GM10847 (cell line): ENCODE data around the gene CRAT.
A peak's percentile ranks its signal among the peaks of the same experiment; 100 is the strongest.

Source experiments
- POLR2A ChIP-seq: IDR thresholded peaks from 2 replicates; pipeline ENCODE4 v1.6.1; 2011; ENCODE audit not compliant: insufficient read length; ENCODE audit errors: extremely low read depth

CRAT gene

GRCh38 chr9:129080601-129081387 is 29.8 kb downstream of the CRAT start, which contains the start of gene DOLPP1:
Gene DOLPP1, plus strand, starts transcription at chr9:129081111. Its CDS starts 21 bp downstream, at chr9:129081132.
- TF ChIP-seq POLR2A: peak; percentile 69

- TF ChIP-seq POLR2A: no peak
Observed at GRCh38 chr9:129080298-129080600, 30.3 kb downstream of the CRAT start.

DNA sequence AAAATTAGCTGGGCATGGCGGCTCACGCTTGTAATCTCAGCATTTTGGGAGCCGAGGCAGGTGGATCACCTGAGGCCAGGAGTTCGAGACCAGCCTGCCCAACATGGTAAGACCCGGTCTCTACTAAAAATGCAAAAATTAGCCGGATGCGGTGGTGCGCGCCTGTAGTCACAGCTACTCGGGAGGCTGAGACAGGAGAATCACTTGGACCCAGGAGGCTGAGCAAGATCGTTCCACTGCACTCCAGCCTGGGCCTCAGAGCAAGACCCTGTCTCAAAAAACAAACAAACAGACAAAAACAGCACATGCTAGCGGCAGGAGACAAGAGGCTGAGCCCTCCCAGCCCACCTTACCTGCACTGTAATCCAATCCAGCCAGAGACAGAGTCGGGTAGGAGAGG is 30.8 kb downstream of the CRAT start:
- TF ChIP-seq POLR2A: no peak

DNA sequence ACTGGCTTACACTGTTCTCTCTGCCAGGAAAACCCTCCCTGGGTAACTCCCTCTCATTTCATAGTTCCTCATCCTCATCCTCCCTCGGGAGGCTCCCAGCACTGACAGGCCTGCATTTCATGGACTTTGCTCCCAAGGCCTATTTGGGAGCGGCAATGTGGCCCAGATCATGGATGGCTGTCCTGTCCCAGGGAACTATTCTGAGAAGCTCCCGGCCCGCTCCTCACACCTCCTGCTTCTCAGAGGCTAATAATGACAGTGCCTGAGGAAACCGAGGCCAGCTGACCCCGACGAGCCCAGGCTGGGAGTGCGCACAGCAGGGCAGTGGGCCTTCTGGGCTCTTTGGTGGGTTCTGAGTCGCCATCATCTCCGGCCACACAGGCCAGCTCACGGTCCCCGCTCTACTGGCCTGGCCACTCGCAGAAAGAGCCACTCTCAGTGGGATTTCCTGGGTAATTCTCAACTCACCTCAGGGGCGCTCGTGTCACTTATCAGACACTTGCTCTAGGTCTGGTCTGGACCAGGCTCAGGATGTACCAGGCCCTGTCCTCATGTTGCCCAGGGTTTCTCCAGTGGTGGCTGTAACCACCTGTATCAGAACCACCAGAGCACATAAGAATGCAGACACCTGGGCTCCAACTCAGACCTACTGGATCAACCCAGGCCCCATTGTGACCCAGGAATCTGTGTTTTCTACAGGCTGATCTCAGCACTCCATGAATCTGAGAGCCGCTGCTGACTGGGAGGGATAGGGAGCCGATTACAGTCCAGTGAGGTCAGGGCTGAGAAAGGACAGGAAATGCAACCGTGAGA is 31.7 kb downstream of the CRAT start:
- TF ChIP-seq POLR2A: no peak

DNA sequence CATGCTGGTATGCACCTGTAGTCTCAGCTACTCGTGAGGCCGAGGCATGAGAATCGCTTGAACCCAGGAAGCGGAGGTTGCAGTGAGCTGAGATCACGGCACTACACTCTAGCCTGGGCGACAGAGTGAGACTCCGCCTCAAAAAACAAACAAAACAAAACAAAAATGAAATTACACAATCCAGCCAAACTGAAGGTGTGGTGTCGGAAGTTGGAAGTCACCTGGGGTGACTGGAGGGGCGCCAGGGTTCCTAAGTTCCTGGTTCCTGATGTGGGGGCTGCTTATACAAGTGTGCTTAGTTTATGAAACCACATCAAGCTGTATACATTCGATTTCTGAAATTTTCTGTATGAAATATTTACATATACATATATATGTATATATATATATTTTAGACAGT is 33.4 kb downstream of the CRAT start:
- TF ChIP-seq POLR2A: no peak

- no peak for TF ChIP-seq POLR2A
Observed at GRCh38 chr9:129076640-129077037, 34.0 kb downstream of the CRAT start.

DNA sequence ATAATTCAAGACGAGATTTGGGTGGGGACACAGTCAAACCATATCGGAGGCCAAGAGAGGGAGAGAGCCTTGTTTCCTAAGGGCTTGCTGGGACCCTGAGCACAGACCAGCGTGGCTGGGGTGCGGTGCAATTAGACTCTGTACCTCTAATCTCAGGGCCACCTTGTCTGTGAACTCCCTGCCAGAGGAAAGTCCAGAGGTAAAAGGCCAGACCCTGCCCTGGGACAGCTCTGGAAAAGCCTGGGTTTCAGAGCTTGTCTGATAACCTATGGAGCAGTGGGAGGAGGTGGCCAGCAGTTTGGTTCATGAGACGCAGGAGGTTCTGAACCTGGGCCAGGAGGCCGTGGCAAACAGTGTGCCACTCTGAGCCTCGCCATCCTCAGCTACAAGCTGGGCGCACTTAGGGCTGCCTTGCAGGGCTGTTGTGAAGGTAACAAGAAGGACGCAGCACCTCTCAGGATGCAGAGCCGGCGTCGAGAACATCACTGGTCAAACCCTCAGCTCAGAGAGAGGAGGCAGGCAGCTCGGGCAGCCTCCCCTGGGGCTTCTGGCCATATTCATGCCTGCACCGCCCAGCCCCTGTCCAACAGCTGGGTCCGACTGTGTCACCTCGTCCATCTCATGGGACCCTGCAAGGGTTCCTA is 34.5 kb downstream of the CRAT start:
- TF ChIP-seq POLR2A: no peak

- TF ChIP-seq POLR2A: no peak
Observed at GRCh38 chr9:129074106-129074505, 36.5 kb downstream of the CRAT start.

GRCh38 chr9:129073404-129073803 is 37.2 kb downstream of the CRAT start:
- TF ChIP-seq POLR2A: no peak

- no peak for TF ChIP-seq POLR2A
Observed at GRCh38 chr9:129072171-129072570, 38.4 kb downstream of the CRAT start.

DNA sequence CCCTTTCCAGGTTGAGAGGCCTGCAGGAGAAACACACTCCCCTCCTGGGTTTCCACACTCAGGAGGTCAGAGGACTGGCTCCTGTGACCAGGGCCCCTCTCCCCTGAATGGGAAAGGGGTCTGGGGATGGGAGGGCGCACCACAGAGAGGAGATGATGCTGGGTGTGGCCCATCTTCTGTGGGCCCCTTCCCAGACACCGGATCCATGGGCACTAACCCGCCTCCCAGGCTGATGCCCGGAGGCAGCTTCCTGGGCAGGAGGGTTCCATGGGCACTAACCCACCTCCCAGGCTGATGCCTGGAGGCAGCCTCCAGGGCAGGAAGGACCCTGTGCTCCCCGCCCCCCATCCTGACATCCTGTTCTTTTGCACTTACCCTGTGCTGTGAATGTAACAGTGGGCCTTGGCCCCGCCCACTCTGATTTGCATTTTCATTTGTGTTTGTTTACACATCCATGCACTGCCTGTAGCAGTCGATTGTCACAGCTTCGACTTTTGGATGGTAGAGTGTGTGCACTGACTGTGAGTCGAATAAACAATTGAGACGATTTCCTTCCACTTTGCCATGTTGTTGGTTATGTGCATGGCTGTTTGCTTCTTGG is 39.0 kb downstream of the CRAT start:
- no peak for TF ChIP-seq POLR2A

GRCh38 chr9:129070696-129071525 is 39.7 kb downstream of the CRAT start:
- no peak for TF ChIP-seq POLR2A

- TF ChIP-seq POLR2A: no peak
Observed at GRCh38 chr9:129069862-129070641, 40.5 kb downstream of the CRAT start.
